H9 (cell line): Measurements from ENCODE around the gene CHST5. TPM values are rescaled to one million over a fixed set of nuclear protein-coding genes. Genes with fewer than 3 reads are reported as not detected.

Experiments used
- DNase-seq: peaks from one replicate; pipeline ENCODE4 v3.0.0-alpha.2; 2017
- H2AFZ ChIP-seq: one replicate; pipeline ENCODE4 v1.6.1; 2013; ENCODE audit warnings: mild to moderate bottlenecking, low read length, control low read depth, moderate library complexity
- H2AK5ac ChIP-seq: 2 replicates; pipeline ENCODE4 v1.6.1; 2013; ENCODE audit warnings: low read length, control low read depth, mixed read lengths; ENCODE audit not compliant: insufficient read length
- H2BK120ac ChIP-seq: one replicate; pipeline ENCODE4 v1.6.1; 2013; ENCODE audit warnings: low read depth, mild to moderate bottlenecking, low read length, control low read depth, inconsistent platforms; ENCODE audit not compliant: poor library complexity, severe bottlenecking
- H2BK12ac ChIP-seq: 2 replicates; pipeline ENCODE4 v1.6.1; 2013; ENCODE audit warnings: low read length, control low read depth, mixed read lengths, low read depth; ENCODE audit not compliant: insufficient read length
- H2BK15ac ChIP-seq: 2 replicates; pipeline ENCODE4 v1.6.1; 2013; ENCODE audit warnings: low read depth, low read length, control low read depth
- H2BK20ac ChIP-seq: one replicate; pipeline ENCODE4 v1.6.1; 2013; ENCODE audit warnings: low read depth, mild to moderate bottlenecking, low read length, control low read depth, inconsistent platforms; ENCODE audit not compliant: poor library complexity, severe bottlenecking
- H2BK5ac ChIP-seq: 2 replicates; pipeline ENCODE4 v1.6.1; 2013; ENCODE audit warnings: low read length, control low read depth, mixed read lengths; ENCODE audit not compliant: insufficient read length
- H3K14ac ChIP-seq: 2 replicates; pipeline ENCODE4 v1.6.1; 2013; ENCODE audit warnings: low read length, control low read depth; ENCODE audit not compliant: insufficient read depth
- H3K18ac ChIP-seq: 2 replicates; pipeline ENCODE4 v1.6.1; 2013; ENCODE audit warnings: low read depth, mild to moderate bottlenecking, mixed read lengths, low read length, control low read depth; ENCODE audit not compliant: insufficient read length
- H3K23ac ChIP-seq: 2 replicates; pipeline ENCODE4 v1.6.1; 2013; ENCODE audit warnings: low read length, control low read depth, mixed read lengths, low read depth; ENCODE audit not compliant: insufficient read length
- H3K23me2 ChIP-seq: 2 replicates; pipeline ENCODE4 v1.6.1; 2013; ENCODE audit warnings: low read depth, mild to moderate bottlenecking, mixed read lengths, low read length, control low read depth; ENCODE audit not compliant: insufficient read length, poor library complexity, severe bottlenecking
- H3K27ac ChIP-seq: 2 replicates; pipeline ENCODE4 v1.5.1; 2013; ENCODE audit warnings: low read length, control low read depth, mixed read lengths, low read depth; ENCODE audit not compliant: insufficient read length
- H3K27me3 ChIP-seq: 2 replicates; pipeline ENCODE4 v1.6.1; 2013; ENCODE audit warnings: low read length, control low read depth, inconsistent platforms; ENCODE audit not compliant: insufficient read depth
- H3K4ac ChIP-seq: 2 replicates; pipeline ENCODE4 v1.6.1; 2013; ENCODE audit warnings: low read depth, mild to moderate bottlenecking, control low read depth, inconsistent platforms, low read length, moderate library complexity
- H3K4me1 ChIP-seq: 2 replicates; pipeline ENCODE4 v1.6.1; 2013; ENCODE audit warnings: low read length, control low read depth, inconsistent platforms; ENCODE audit not compliant: insufficient read depth
- H3K4me2 ChIP-seq: 2 replicates; pipeline ENCODE4 v1.6.1; 2013; ENCODE audit warnings: low read length, control low read depth, mixed read lengths; ENCODE audit not compliant: insufficient read length, insufficient read depth
- H3K56ac ChIP-seq: 2 replicates; pipeline ENCODE4 v1.6.1; 2013; ENCODE audit warnings: low read depth, mild to moderate bottlenecking, mixed read lengths, low read length, control low read depth; ENCODE audit not compliant: insufficient read length
- H3K79me1 ChIP-seq: 2 replicates; pipeline ENCODE4 v1.6.1; 2013; ENCODE audit warnings: low read depth, mild to moderate bottlenecking, moderate library complexity, low read length, control low read depth, inconsistent platforms; ENCODE audit not compliant: insufficient read depth, poor library complexity, severe bottlenecking
- H3K79me2 ChIP-seq: 2 replicates; pipeline ENCODE4 v1.6.1; 2013; ENCODE audit warnings: low read length, control low read depth, inconsistent platforms; ENCODE audit not compliant: insufficient read depth
- H3K9ac ChIP-seq: 2 replicates; pipeline ENCODE4 v1.6.1; 2013; ENCODE audit warnings: low read length, control low read depth, mixed read lengths; ENCODE audit not compliant: insufficient read length; ENCODE audit errors: extremely low read depth
- H3K9me3 ChIP-seq: one replicate; pipeline ENCODE4 v1.6.1; 2013; ENCODE audit warnings: low read depth, low read length, inconsistent platforms; ENCODE audit not compliant: control insufficient read depth
- H3T11ph ChIP-seq: one replicate; pipeline ENCODE4 v1.6.1; 2013; ENCODE audit warnings: mild to moderate bottlenecking, low read length, control low read depth, inconsistent platforms
- H4K20me1 ChIP-seq: one replicate; pipeline ENCODE4 v1.6.1; 2013; ENCODE audit not compliant: control insufficient read depth, insufficient read length, insufficient read depth
- H4K5ac ChIP-seq: 2 replicates; pipeline ENCODE4 v1.6.1; 2013; ENCODE audit warnings: low read depth, mild to moderate bottlenecking, mixed read lengths, low read length, control low read depth; ENCODE audit not compliant: insufficient read length
- H4K8ac ChIP-seq: replicated peaks from 2 replicates; pipeline ENCODE4 v1.6.1; 2013; ENCODE audit warnings: low read length, control low read depth, mixed read lengths, low read depth; ENCODE audit not compliant: insufficient read length
- H4K91ac ChIP-seq: 2 replicates; pipeline ENCODE4 v1.6.1; 2013; ENCODE audit warnings: low read depth, mild to moderate bottlenecking, moderate library complexity, mixed read lengths, low read length, control low read depth; ENCODE audit not compliant: insufficient read length
- H3K27ac Mint-ChIP-seq, 3 experiments: 2 replicates in 2 of 3; 3 replicates in 1 of 3; pipeline ENCODE4 v1.8.0; 2020 to 2021; ENCODE audit warnings: mixed read lengths in 3 of 3, mild to moderate bottlenecking in 1 of 3, moderate library complexity in 1 of 3
- H3K27me3 Mint-ChIP-seq: 2 replicates; pipeline ENCODE4 v1.8.0; 2021; ENCODE audit warnings: low read depth, mild to moderate bottlenecking, moderate library complexity, mixed read lengths
- H3K36me3 Mint-ChIP-seq, 3 experiments: 2 replicates in 2 of 3; 3 replicates in 1 of 3; pipeline ENCODE4 v1.8.0; 2020 to 2021; ENCODE audit warnings: low read depth in 3 of 3, mixed read lengths in 3 of 3; ENCODE audit not compliant: insufficient read depth in 1 of 3
- H3K4me1 Mint-ChIP-seq, 2 experiments: 2 replicates each; pipeline ENCODE4 v1.8.0; 2020; ENCODE audit warnings: mixed read lengths in 2 of 2
- H3K4me3 Mint-ChIP-seq, 2 experiments: 2 replicates in 1 of 2; 3 replicates in 1 of 2; pipeline ENCODE4 v1.8.0; 2020 to 2021; ENCODE audit warnings: mild to moderate bottlenecking in 2 of 2, mixed read lengths in 2 of 2, moderate library complexity in 1 of 2
- H3K9me3 Mint-ChIP-seq, 2 experiments: 2 replicates in 1 of 2; 3 replicates in 1 of 2; pipeline ENCODE4 v1.8.0; 2020; ENCODE audit warnings: mild to moderate bottlenecking in 2 of 2, mixed read lengths in 2 of 2, moderate library complexity in 1 of 2
- CTCF ChIP-seq: fragments of 200-600 bp; sonication (generic); conservative IDR thresholded peaks from 3 replicates; pipeline ENCODE4 v1.8.0; 2021; ENCODE audit warnings: antibody characterized with exemption, mild to moderate bottlenecking
- WGBS: extraction: QIAGEN DNeasy Blood & Tissue Kit; methylation state at CpG from one replicate; pipeline ENCODE4 v1.1.7; 2013; ENCODE audit warnings: missing lambda C conversion rate, low lambda C conversion rate, mixed read lengths; ENCODE audit not compliant: insufficient read length; ENCODE audit errors: extremely low coverage; 5-methylcytosine and 5-hydroxymethylcytosine counted together
- total RNA-seq: library from RNA; stranded (reverse); gene quantifications from 2 replicates; pipeline ENCODE4 v1.2.1, GENCODE V29; 2021

CHST5 gene
- total RNA-seq, 1 experiment from 2014 or later: not detected

GRCh38 chr16:75535211-75535843 lies 581 bp downstream of the CHST5 start:
- H3K9me3 Mint-ChIP-seq: no peaks in the 10 kb centered on the region
- Histone ChIP-seq H4K91ac (no peak overlapping the region), H2BK12ac (no peak overlapping the region), H4K8ac (no peak overlapping the region), H3K4me1 (no peaks in the 10 kb centered on the region), H3K23ac (no peak overlapping the region), H2BK15ac (no peak overlapping the region), H3K79me1 (no peaks in the 10 kb centered on the region), H3K23me2 (no peaks in the 10 kb centered on the region), H3T11ph (no peak overlapping the region), H3K18ac (no peak overlapping the region), H3K56ac (no peak overlapping the region), H3K4ac (no peak overlapping the region), H4K20me1 (no peaks in the 10 kb centered on the region), H4K5ac (no peak overlapping the region), H2BK5ac (no peak overlapping the region), H2AK5ac (no peak overlapping the region), H3K4me2 (no peak overlapping the region), H2BK20ac (no peak overlapping the region), H2BK120ac (no peak overlapping the region), H2AFZ (no peak overlapping the region), H3K79me2 (no peaks in the 10 kb centered on the region), H3K27ac (no peak overlapping the region), H3K9me3 (no peaks in the 10 kb centered on the region), H3K14ac (no peak overlapping the region; the same call in 1 of the 2 replicates), H3K9ac (no peak overlapping the region), H3K27me3 (no peaks in the 10 kb centered on the region)
- no CpG with 5 or more reads among the region's 34 CpGs for WGBS
- no peak for TF ChIP-seq CTCF
- no peak overlapping the region for H3K27ac Mint-ChIP-seq
- DNase-seq: peak; percentile 45
- H3K4me3 Mint-ChIP-seq: no peak overlapping the region
- H3K36me3 Mint-ChIP-seq: peaks cover 0 to 3% (median 0%) of the 10 kb centered on the region in 3 experiments; a peak in 1 of 7 replicates
- no peaks in the 10 kb centered on the region; the same call in 1 of the 2 replicates for H3K27me3 Mint-ChIP-seq
- peaks cover 14 to 17% of the 10 kb centered on the region in 2 experiments for H3K4me1 Mint-ChIP-seq
